Inferior parietal cortex (tissue), 1 donor: ENCODE measurements around the gene ZNF470.

Experiments used
- DNase-seq: peaks from one replicate; pipeline ENCODE4 v3.0.0-alpha.2; 2016; ENCODE audit errors: extremely low spot score

ZNF470 gene

DNA sequence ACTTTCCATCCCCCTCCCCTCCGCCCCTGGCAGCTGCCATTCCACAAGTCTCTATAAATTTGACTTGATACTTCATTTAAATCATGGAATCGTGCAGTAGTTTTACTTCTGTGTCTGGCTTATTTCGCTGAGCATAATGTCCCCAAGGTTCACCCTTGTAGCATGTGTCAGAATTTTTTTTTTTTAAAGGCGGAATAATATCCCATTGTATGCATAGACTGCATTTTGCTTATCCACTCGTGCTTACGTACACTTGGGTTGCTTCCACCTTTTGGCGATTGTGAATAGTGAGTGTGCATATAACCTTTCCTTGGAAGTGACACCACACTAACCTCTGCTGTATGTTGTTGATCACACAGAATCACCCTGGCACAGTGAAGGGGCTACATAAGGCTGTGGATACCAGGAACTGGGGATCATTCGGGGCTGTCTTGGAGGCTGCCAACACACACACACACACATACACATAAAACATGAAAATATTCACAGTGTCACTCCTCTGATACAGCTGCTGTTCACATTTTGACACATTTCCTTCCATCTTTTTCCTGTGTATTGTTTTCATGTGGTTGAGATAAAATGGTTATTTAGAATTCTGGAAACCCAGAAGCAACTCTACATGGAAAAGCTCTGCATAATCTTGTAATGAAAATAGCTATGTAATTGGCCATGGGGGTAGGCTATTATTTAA, 41.2 kb downstream of the ZNF470 start:
- DNase-seq = no peak

DNA sequence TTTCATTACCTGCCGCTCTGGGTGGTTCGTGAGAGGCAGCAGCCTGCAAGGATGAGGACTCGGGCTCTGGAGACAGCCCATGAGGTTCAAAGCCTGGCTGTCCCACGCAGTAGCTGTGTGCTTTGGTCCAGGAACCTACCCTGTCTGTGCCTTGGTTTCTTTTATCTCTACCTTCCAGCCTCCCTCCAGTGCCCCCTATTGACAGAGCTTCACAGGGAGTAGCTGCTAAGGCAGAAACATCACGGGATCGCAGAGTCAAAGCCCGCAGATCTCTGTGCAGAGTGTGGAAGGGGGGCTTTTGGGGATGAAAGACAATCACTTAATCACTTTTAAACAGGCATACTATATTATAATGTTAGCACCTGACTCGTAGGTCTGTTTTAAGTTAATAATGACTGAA, 44.0 kb downstream of the ZNF470 start:
- no peak for DNase-seq

DNA sequence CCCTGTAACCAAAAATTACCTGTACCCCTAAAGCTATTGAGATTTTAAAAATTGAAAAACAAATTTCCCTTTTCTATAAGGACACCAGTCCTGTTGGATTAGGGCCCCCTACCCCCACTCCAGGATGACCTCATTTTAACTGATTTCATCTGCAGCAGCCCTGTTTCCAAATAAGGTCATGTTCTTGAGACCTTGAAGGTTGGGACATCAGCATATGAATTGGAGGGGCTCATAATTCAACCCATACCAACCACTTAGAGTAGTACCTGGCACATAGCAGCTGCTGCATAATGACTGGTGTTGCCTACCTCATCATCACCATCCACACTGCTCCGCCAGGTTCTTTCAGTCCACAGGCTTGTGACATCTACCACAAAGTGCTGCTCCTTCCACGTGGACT, 45.5 kb downstream of the ZNF470 start:
- no peak for DNase-seq

DNA sequence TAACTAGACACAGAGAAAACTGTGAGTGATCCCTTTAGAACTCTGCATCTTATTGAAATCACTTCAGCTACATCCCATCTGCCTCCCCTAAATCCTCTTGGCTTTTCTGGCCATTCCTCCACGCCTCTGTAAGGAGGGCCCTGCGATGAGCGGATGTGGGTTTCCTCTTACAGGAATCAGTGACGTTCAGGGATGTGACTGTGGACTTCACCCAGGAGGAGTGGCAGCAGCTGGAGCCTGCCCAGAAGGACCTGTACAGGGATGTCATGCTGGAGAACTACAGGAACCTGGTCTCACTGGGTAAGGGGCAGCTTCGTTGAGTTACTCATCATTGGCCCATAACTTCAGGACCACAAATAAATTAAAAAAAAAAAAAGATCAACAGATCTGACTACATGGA, 46.4 kb downstream of the ZNF470 start:
- DNase-seq = no peak

DNA sequence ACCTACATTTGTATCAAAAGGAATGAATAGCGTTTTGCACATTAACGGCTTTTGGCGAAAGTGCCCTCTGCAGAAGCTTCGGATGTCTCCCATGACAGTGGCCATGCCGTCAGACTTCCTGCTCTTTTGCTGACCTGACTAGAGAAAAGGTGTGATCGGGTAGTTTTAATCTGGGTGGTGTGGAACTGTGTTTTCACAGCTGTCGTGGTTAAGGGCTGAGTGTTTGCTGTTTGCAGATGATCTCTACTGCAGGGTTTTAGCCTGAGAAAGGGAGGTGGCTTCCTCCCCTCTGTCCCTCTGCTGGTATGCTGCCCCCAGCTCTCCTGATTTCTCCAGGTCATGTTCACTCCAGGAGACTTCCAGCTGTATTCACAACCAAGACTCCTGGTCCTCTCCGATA, 50.3 kb downstream of the ZNF470 start:
- DNase-seq = no peak

DNA sequence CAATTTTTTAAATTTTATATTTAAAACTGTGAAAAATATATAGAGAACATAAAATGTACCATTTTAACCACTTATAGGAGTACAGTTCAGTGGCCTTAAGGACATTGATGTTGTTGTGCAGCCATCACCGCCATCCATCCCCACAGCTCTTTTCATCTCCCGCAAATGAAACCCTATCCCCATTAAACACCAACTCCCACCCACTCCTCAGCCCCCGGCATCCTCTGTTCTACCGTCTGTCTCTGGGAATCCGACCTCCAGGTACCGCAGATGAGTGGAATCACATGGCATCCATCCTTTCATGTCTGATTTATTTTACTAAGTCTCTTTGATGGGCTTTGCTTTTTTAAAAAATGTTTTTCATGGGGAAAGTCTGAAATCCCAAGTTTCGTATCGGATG, 51.9 kb downstream of the ZNF470 start:
- DNase-seq = no peak

DNA sequence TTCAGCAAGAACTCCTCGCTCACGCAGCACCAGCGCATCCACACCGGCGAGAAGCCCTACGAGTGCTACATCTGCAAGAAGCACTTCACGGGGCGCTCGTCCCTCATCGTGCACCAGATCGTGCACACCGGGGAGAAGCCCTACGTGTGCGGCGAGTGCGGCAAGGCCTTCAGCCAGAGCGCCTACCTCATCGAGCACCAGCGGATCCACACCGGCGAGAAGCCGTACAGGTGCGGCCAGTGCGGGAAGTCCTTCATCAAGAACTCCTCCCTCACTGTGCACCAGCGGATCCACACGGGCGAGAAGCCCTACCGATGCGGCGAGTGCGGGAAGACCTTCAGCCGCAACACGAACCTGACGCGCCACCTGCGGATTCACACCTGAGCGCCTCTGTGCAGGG, 55.1 kb downstream of the ZNF470 start:
- DNase-seq = no peak

DNA sequence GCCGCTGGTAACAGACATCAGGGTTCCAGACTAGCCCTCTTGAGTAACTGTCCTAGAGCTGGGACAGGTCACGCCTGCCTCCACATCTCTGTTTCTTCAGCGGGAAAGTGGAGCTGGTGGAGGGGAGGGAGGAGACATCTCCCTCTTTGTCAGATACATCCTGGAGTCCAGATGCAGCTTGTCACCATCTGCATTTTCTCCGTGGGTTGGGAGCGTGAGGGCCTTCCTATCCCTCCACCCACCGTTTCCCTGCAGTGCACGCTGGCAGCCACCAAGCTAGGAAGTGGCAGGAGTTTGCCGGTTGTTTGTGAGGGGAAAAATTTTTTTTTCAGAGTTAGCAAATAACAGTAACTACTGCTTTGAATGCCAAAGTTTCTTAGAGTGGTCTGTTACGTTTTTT, 55.7 kb downstream of the ZNF470 start:
- DNase-seq = no peak

DNA sequence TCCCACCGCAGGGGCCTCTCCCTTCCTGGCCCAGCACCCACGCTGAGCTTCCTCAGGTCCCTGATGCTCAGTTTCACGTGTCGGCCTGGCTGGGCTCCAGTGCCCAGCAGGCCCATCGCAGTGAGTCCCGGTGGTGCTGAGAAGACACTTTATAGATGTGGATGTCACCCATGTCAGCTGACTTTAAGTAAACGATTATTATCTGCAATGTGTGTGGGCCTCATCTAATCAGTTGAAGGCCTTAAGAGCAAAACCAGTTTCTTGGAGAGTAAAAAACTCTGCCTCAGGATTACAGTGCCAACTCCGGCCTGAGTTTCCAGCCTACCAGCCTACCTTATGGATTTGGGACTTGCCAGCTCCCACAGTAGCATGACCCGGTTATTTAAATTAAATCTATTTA, 58.4 kb downstream of the ZNF470 start:
- DNase-seq = no peak

DNA sequence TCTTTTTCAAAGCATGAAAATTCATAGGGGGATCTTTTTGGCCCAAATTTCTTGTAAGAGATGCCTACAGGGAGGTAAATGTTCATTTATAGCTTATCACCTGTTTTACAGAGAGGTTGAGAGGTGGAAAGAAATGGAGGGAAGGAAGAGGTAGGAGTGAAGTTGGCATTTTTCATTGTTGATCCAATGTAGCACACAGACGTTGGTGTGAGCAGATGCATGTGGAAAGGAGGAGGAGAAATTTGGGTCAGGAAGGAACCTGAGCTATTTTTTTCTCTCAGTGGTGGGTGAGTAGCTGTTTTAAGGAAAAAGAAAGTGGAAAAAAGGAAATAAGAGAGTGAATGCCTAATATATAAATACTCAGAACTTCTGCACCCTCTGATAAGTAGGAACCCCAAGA, 65.8 kb downstream of the ZNF470 start:
- DNase-seq = peak; percentile 22

DNA sequence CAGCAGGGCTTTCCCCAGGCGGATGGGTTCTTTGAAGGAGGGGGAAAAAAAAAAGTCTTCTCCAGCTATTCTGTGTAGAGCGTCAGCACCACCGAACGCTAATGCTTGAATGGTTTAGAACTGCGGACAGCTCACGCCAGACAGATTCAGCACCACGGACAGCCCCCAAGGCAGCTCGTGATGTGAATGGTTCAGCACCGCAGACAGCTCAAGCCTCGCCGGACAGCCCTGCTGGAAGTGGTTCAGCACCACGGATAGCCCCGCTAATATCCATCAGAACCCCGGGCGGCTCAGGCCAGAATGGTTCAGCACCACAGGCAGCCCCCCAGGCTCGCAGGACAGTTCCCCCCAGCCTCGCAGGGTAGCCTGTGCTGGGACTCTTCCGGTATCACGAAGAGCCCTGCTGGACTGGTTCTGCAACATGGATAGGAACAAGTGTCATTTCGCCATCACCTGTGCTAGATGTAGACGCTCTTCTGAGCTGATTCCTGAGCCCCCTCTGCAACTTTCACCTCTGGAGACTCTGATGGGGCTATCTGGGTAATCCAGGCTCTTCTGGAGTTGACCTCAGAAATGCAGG, 70.8 kb downstream of the ZNF470 start:
- DNase-seq = peak; percentile 65
